Upper lobe of left lung (tissue), 4 donors: Measurements from ENCODE around the gene SRL.
A peak's percentile ranks its signal among the peaks of the same experiment; 100 is the strongest.

ENCODE experiments used
- POLR2AphosphoS5 ChIP-seq, 2 donors: sonication (generic); formaldehyde crosslinking; IDR thresholded peaks; one replicate each; pipeline ENCODE4 v1.5.1; 2017; ENCODE audit warnings: antibody characterized with exemption in 2 of 2
- TF ChIP-seq, protein P1 (sequence below), 6 experiments: fragments of 450-650 bp in 4 of 6; fragments of 200-600 bp in 2 of 6; sonication (generic) in 2 of 6; IDR thresholded peaks; one replicate each; pipeline ENCODE4 v1.5.1; 2016 to 2019; ENCODE audit warnings: antibody characterized with exemption in 6 of 6

DNA sequence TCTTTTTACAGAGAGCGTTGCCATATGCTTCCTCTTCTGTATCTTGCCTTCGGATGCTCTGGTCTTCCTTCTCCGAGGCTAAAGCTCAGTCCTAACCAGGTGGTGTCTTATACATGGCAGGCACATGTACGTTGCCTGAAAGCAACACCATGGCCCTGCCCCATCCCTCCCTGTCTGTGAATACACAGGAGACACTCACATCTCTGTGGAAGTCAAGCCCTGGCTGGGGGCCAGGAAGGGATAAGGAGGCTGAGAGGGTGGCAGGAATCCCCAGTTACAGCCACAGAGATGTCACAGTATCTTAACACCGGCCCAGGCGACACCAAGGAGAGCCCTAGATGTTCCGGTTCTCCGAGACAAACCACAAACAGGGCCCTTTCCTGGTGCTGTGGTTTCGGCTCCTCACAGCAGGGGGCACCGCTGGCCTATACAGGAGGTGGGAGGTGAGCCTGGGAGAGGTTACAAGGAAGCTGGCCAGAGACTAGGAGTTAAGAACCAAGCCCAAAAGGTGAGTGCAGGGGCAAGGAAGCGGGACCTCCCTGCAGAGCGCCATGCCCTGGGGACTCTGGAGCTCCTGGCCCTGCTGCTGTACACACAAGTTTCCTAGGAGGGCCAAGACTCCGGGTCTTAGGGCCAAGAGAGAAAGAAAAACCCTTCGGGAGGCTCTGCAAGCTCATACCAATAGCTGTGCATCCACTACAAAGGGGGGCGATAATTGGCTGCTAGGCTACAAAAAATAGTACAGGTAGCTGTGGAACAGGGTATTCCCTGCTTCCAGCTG is 41.7 kb downstream of the SRL start:
- TF ChIP-seq, protein P1, sequence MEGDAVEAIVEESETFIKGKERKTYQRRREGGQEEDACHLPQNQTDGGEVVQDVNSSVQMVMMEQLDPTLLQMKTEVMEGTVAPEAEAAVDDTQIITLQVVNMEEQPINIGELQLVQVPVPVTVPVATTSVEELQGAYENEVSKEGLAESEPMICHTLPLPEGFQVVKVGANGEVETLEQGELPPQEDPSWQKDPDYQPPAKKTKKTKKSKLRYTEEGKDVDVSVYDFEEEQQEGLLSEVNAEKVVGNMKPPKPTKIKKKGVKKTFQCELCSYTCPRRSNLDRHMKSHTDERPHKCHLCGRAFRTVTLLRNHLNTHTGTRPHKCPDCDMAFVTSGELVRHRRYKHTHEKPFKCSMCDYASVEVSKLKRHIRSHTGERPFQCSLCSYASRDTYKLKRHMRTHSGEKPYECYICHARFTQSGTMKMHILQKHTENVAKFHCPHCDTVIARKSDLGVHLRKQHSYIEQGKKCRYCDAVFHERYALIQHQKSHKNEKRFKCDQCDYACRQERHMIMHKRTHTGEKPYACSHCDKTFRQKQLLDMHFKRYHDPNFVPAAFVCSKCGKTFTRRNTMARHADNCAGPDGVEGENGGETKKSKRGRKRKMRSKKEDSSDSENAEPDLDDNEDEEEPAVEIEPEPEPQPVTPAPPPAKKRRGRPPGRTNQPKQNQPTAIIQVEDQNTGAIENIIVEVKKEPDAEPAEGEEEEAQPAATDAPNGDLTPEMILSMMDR (IDR thresholded peaks at IDR 0.05), result peak; percentile 59 to 82 (median 72)
- TF ChIP-seq POLR2AphosphoS5 (IDR thresholded peaks at IDR 0.05), result no peak
